Adrenal gland (tissue), 12 donors: ENCODE measurements around the gene SLC22A3. TPM values are rescaled to one million over a fixed set of nuclear protein-coding genes. Genes with fewer than 3 reads are reported as not detected.

ENCODE experiments used
- DNase-seq, 7 donors: peaks; one replicate each; pipeline ENCODE4 v3.0.0-alpha.2; 2019 to 2020
- H3K27ac ChIP-seq, 5 donors: fragments of 200-600 bp; sonication (generic) in 4 of 5; 1 replicate in 3 of 5; 2 replicates in 2 of 5; pipeline versions ENCODE4 v1.5.1 to v1.8.0; 2016 to 2020; ENCODE audit warnings: mild to moderate bottlenecking in 1 of 5
- H3K27me3 ChIP-seq: fragments of 200-600 bp; 2 replicates; pipeline ENCODE4 v1.8.0; 2021
- H3K36me3 ChIP-seq, 2 donors: fragments of 200-600 bp; replicated peaks in 1 of 2; 1 replicate in 1 of 2; 2 replicates in 1 of 2; pipeline versions ENCODE4 v1.5.1 to v1.8.0; 2018 to 2022
- H3K4me1 ChIP-seq, 2 donors: fragments of 200-600 bp; replicated peaks in 1 of 2; 1 replicate in 1 of 2; 2 replicates in 1 of 2; pipeline versions ENCODE4 v1.5.1 to v1.8.0; 2018 to 2021
- H3K4me3 ChIP-seq, 4 donors: fragments of 200-600 bp; sonication (generic) in 3 of 4; one replicate each; pipeline ENCODE4 v1.5.1; 2016 to 2018
- H3K9me3 ChIP-seq, 3 donors: fragments of 200-600 bp; sonication (generic) in 1 of 3; replicated peaks in 1 of 3; 1 replicate in 2 of 3; 2 replicates in 1 of 3; pipeline versions ENCODE4 v1.5.1 to v1.8.0; 2016 to 2021
- POLR2A ChIP-seq, 2 donors: fragments of 450-650 bp; IDR thresholded peaks; one replicate each; pipeline ENCODE4 v1.6.1; 2017; ENCODE audit warnings: antibody characterized with exemption in 2 of 2, mild to moderate bottlenecking in 2 of 2, moderate library complexity in 1 of 2
- WGBS, 4 donors: extraction: QIAGEN DNeasy Blood & Tissue Kit in 2 of 4; methylation state at CpG; one replicate each; pipeline versions ENCODE4 v1.1.5 to v1.1.7; 2013 to 2017; 5-methylcytosine and 5-hydroxymethylcytosine counted together
- intact Hi-C, 2 donors: fragments of 100-400 bp; cut with DNase I; formaldehyde crosslinking; loops; one replicate each; pipeline versions ENCODE4 v1.14.1 to v1.15.0; 2022 to 2023
- polyA plus RNA-seq, 3 donors: library from polyadenylated mRNA; stranded (reverse); fragments of 200-250 nt in 2 of 3; fragments of 350-450 nt in 1 of 3; fragmentation: Illumina TruSeq in 1 of 3; extraction: RNeasy Lipid Tissue Mini Kit (QIAGEN cat#74804) in 1 of 3; gene quantifications; one replicate each; pipeline ENCODE4 v1.2.3, GENCODE V29; 2013 to 2014
- total RNA-seq, 9 donors: library from RNA; depleted of rRNA in 4 of 9; stranded (reverse); fragments of >200 nt in 4 of 9; fragments of 120-200 nt in 1 of 9; fragmentation: NEBNext Ultra II Directional in 1 of 9; extraction: Animal tissue kit (Norgen Biotek cat#: 25700) in 1 of 9; gene quantifications; one replicate each; pipeline versions ENCODE4 v1.1.0 to v1.2.4, GENCODE V29; 2013 to 2023
- TF ChIP-seq, protein P1 (sequence below), 6 experiments: fragments of 450-650 bp in 4 of 6; fragments of 200-600 bp in 2 of 6; sonication (generic) in 1 of 6; IDR thresholded peaks; 1 replicate in 5 of 6; 2 replicates in 1 of 6; pipeline versions ENCODE4 v1.5.1 to v1.8.0; 2016 to 2021; ENCODE audit warnings: antibody characterized with exemption in 6 of 6, mild to moderate bottlenecking in 2 of 6, moderate library complexity in 1 of 6
- donor health status: healthy with polysubstance abuse.
- donor health status: Bipolar disorder and iron deficiency.
- donor health status: DM: yes; HTN: yes; CAD: no.
- donor health status: DM: no; HTN: no; CAD: no.
- donor health status: DM: no; HTN: no; CAD: no.
- donor health status: DM: yes; HTN: yes; CAD: no.

The SLC22A3 gene
- total and polyA plus RNA-seq, 12 donors, result 7.2 to 51.9 (median 31.2) TPM

DNA sequence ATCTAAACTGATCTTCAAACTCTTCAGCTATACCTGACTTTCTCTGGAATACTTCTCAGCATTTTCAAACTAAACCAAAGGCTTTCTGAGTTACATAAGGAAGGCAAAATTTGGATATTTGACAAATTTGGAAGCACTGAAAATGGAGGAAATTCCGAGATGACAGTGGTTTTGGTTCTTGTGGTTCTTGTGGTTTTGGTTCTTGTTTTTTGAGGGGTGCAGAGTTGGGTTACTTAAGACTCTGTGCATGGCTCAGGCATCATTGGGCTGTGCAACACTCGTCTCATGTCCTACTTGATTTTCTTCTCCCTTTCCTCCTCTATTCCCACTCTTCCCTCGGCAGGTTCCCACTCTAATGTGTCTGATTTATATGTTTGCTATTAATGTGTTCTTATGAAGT lies 78.0 kb downstream of the SLC22A3 start:
- H3K4me3 ChIP-seq, result no peak overlapping the region
- no peak for TF ChIP-seq POLR2A (IDR thresholded peaks at IDR 0.05)
- TF ChIP-seq, protein P1, sequence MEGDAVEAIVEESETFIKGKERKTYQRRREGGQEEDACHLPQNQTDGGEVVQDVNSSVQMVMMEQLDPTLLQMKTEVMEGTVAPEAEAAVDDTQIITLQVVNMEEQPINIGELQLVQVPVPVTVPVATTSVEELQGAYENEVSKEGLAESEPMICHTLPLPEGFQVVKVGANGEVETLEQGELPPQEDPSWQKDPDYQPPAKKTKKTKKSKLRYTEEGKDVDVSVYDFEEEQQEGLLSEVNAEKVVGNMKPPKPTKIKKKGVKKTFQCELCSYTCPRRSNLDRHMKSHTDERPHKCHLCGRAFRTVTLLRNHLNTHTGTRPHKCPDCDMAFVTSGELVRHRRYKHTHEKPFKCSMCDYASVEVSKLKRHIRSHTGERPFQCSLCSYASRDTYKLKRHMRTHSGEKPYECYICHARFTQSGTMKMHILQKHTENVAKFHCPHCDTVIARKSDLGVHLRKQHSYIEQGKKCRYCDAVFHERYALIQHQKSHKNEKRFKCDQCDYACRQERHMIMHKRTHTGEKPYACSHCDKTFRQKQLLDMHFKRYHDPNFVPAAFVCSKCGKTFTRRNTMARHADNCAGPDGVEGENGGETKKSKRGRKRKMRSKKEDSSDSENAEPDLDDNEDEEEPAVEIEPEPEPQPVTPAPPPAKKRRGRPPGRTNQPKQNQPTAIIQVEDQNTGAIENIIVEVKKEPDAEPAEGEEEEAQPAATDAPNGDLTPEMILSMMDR (IDR thresholded peaks at IDR 0.05), result no peak
- intact Hi-C loops, result no loop called here
- peaks cover 31 to 44% of the 10 kb centered on the region in 2 donors for H3K4me1 ChIP-seq
- no peaks in the 10 kb centered on the region for H3K36me3 ChIP-seq
- H3K27ac ChIP-seq, result no peak overlapping the region
- no peaks in the 10 kb centered on the region for H3K27me3 ChIP-seq
- no peaks in the 10 kb centered on the region for H3K9me3 ChIP-seq
- no peak for DNase-seq
- 71 to 87% (median 81%) methylated on average over 3 of the region's 3 CpGs for WGBS, 4 donors

DNA sequence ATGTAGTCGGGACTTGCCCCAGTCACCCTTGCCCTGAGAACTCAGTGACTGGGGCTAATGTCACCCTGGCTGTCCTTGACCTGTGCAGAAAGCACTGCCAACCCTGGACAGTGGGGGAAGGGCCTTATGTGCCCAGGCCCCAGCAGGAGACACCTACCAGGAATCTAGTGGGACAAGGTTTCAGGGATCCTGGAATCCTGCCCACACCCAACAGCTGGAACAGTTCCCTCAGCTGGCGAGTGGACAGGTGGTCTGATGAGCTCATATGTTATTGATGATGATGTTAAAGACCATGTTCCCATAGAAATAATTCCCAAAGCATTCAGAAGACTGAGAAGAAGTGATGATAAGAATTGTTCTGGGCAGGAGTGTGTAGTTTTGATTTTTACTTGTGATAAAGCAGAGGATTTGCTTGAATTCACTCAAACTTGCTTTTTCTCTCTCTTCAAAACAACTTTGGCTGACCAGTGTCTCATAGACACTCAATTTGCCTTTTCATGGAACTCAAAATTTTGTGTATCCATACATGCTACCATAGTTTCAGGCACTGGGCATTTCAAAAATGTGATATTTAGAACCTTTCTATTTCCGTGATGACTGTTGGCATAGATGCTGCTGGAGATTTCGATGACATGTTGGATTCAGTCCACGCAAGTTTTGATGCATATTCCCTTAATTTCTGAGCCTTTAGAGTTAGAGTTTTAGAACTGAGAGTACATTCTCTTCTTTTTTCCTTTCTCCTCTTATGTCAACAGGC lies 79.3 kb downstream of the SLC22A3 start:
- Histone ChIP-seq H3K27ac (peak overlapping the region in 4 of 5 donors; percentile 2 to 78 (median 49)), H3K4me1 (peaks cover 26 to 40% of the 10 kb centered on the region in 2 donors), H3K9me3 (no peaks in the 10 kb centered on the region), H3K4me3 (no peak overlapping the region), H3K27me3 (no peaks in the 10 kb centered on the region), H3K36me3 (no peaks in the 10 kb centered on the region)
- WGBS, 4 donors, result 39 to 49% (median 46%) methylated on average over 4 to 5 of the region's 5 CpGs
- TF ChIP-seq, protein P1 (IDR thresholded peaks at IDR 0.05), result no peak
- no peak for TF ChIP-seq POLR2A (IDR thresholded peaks at IDR 0.05)
- DNase-seq, result peak in 6 of 7 donors; percentile 25 to 63 (median 49)
- intact Hi-C loops, result no loop called here

DNA sequence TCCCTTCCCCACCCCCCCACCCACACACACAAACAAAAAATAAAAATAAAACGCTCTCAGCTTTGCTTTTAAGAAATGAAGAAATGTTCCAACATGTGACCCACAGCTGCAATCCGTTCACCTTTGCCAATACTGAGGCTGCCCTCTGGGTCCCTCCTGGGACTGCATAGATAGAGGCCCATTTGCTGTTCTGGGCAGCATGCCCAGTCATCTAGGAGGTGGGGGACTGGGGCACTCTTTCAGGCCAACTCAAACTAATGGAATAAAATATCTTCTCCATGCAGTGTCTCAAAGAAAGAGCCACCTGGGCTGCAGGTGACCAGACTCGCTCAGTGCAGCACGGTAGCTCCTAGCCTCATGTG lies 79.9 kb downstream of the SLC22A3 start:
- Histone ChIP-seq H3K27ac (peak overlapping the region in 2 of 5 donors; percentile 64 to 78), H3K27me3 (no peaks in the 10 kb centered on the region), H3K4me1 (peaks cover 26 to 40% of the 10 kb centered on the region in 2 donors), H3K4me3 (no peak overlapping the region), H3K36me3 (no peaks in the 10 kb centered on the region), H3K9me3 (no peaks in the 10 kb centered on the region)
- TF ChIP-seq POLR2A (IDR thresholded peaks at IDR 0.05), result no peak
- TF ChIP-seq, protein P1 (IDR thresholded peaks at IDR 0.05), result no peak
- peak; percentile 74 to 93 (median 87) for DNase-seq
- intact Hi-C loops, result no loop called here
- WGBS, 4 donors, result 35 to 59% (median 40%) methylated on average over 4 of the region's 4 CpGs

DNA sequence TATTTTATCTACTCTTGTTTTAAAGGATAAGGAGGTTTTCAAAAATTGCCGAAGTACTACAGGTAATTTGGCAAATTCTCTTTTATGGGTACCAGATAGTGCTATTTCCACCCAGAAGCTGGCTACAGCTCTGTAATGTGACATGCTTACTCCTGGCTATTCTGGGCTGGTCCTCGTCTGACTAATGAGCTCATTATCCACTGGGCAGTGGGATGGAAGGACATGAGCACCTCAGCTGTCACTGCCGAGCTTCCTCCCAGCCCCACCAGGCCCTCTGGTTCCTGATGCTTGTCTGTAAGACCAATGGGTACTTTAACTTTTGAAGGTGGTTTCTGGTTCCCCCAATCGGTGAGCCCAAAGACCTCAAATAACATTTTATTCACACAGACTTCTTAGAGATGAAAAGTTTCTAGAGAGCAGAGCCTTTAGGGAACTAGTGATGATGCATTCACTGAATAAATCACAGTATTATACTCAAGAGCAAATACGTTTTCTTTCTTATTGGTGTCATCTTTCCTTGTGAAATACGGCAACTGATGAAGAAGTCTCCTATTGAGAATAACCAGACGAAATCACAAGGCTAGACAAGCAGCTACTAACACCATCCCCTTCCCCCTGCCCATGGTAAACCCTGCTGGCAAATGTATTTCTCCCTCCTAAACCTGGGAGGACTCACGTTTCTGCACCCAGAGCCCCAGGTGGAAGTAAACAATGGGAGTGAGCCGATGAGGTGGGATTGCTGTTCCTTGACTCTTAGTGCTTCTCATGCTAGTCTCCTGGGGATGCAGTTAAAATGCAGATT lies 80.8 kb downstream of the SLC22A3 start:
- intact Hi-C loops, result no loop called here
- Histone ChIP-seq H3K9me3 (no peaks in the 10 kb centered on the region), H3K27me3 (no peaks in the 10 kb centered on the region), H3K4me1 (peaks cover 26 to 40% of the 10 kb centered on the region in 2 donors), H3K27ac (peak overlapping the region in 2 of 5 donors; percentile 46 to 78), H3K4me3 (no peak overlapping the region), H3K36me3 (no peaks in the 10 kb centered on the region)
- TF ChIP-seq, protein P1 (IDR thresholded peaks at IDR 0.05), result no peak
- TF ChIP-seq POLR2A (IDR thresholded peaks at IDR 0.05), result no peak
- 64 to 69% (median 66%) methylated on average over 9 of the region's 9 CpGs for WGBS, 4 donors
- no peak for DNase-seq
